ENCODE measurements around the gene EFNB2. TPM values are rescaled to one million over a fixed set of nuclear protein-coding genes. Genes with fewer than 3 reads are reported as not detected.

EFNB2 gene
- total RNA-seq, 1 experiment from 2014 or later = 16.4 TPM

DNA sequence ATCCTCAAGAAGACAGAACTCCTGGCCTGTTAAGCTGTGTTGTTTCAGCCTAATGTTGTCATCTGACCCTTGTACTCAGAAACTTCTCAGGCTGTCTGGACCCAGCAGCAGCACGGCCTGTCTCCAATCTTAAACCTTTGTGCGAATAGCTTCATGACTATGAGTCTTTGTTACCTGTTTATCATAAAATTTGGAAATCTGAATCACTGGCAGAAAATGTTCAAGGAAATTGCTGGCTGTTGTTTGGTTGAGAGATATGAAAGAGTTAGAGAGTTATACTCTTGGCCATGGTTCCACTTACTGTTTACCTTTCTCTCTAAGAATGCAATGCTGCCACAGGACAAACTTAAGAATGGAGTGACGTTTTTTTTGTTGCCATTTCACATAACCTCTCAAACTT is 59.6 kb downstream of the EFNB2 start:
- intact Hi-C loops (cut with micrococcal nuclease) = loop anchor here (5.0 kb wide), 1 partner anchor 1904 kb away; no protein-coding TSS in a partner anchor
- peak; percentile 30 for ATAC-seq
- peak overlapping the region; percentile 38 for H2AFZ ChIP-seq (ENCODE audit: low read length)

DNA sequence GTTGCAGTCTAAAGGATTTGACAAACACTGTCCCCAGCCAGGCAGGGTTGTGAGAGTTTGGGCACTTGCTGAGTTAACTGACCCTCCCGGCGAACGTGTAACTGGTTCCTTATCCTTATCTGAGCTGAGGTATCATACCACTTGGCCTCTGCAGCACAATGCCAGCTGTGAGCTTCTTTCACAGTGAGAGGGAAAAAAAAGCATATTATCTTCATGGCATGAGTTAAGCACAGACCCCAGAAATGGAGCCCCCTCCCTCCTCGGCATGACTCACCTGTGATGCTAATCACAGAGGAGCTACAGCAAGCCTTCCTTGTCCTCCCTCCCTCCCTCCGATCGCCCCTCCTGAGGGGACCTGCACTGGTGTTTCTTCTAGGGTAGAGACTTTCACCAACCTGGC is 60.5 kb downstream of the EFNB2 start:
- no peaks in the 10 kb centered on the region for H3K79me2 ChIP-seq (ENCODE audit: low read length)
- no peak overlapping the region for H3K9ac ChIP-seq (ENCODE audit: low read length)
- H3K36me3 ChIP-seq (ENCODE audit: low read depth, low read length) = no peaks in the 10 kb centered on the region
- H3K9me3 ChIP-seq (ENCODE audit: low read length) = no peaks in the 10 kb centered on the region
- no peak overlapping the region for H3K4me3 ChIP-seq (ENCODE audit: low read length)
- peaks cover 53% of the 10 kb centered on the region for H3K4me1 ChIP-seq (ENCODE audit: insufficient read depth, low read length)
- ChIA-PET POLR2A (ENCODE audit: unreplicated experiment) (interaction anchor here (0.7 kb wide), 1 partner anchor 182 kb away, joined by 4 read pairs; no protein-coding TSS in a partner anchor), CTCF (no interaction called here)
- no peaks in the 10 kb centered on the region for H3K9me2 ChIP-seq (replicated peaks; ENCODE audit: low read length)
- no peak for ATAC-seq
- intact Hi-C loops (cut with micrococcal nuclease) = loop anchor here (5.0 kb wide), 1 partner anchor 1903 kb away; no protein-coding TSS in a partner anchor
- no peak overlapping the region for H3K4me2 ChIP-seq (ENCODE audit: low read length)
- no peak for DNase-seq
- no peak overlapping the region for H3K27ac ChIP-seq (ENCODE audit: low read length)
- H4K20me1 ChIP-seq (ENCODE audit: low read length) = no peaks in the 10 kb centered on the region
- TF ChIP-seq EZH2phosphoT487 (IDR thresholded peaks at IDR 0.05; ENCODE audit: borderline replicate concordance, low read length) (no peak), EZH2 (IDR thresholded peaks at IDR 0.05; ENCODE audit: low read length, unreplicated experiment) (no peak)
- TF ChIP-seq, protein P1, sequence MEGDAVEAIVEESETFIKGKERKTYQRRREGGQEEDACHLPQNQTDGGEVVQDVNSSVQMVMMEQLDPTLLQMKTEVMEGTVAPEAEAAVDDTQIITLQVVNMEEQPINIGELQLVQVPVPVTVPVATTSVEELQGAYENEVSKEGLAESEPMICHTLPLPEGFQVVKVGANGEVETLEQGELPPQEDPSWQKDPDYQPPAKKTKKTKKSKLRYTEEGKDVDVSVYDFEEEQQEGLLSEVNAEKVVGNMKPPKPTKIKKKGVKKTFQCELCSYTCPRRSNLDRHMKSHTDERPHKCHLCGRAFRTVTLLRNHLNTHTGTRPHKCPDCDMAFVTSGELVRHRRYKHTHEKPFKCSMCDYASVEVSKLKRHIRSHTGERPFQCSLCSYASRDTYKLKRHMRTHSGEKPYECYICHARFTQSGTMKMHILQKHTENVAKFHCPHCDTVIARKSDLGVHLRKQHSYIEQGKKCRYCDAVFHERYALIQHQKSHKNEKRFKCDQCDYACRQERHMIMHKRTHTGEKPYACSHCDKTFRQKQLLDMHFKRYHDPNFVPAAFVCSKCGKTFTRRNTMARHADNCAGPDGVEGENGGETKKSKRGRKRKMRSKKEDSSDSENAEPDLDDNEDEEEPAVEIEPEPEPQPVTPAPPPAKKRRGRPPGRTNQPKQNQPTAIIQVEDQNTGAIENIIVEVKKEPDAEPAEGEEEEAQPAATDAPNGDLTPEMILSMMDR (conservative IDR thresholded peaks at IDR 0.05; ENCODE audit: low read depth, low read length) = no peak
- no peaks in the 10 kb centered on the region for H3F3A ChIP-seq (ENCODE audit: low read length, unreplicated experiment)
- H2AFZ ChIP-seq (ENCODE audit: low read length) = no peak overlapping the region
- H3K27me3 ChIP-seq (ENCODE audit: low read length) = no peaks in the 10 kb centered on the region
- no TSS peak for BruUV-seq (replicated peaks)

More for the DNA sequence above, 59.6 kb downstream of the EFNB2 start:
- H3K9me3 ChIP-seq (ENCODE audit: low read length) = no peaks in the 10 kb centered on the region
- POLR2A ChIA-PET (ENCODE audit: unreplicated experiment) = interaction anchor here (0.5 kb wide), 1 partner anchor 332 kb away, joined by 3 read pairs; no protein-coding TSS in a partner anchor
- peak overlapping the region; percentile 66 for H3K4me2 ChIP-seq (ENCODE audit: low read length)
- no peaks in the 10 kb centered on the region for H4K20me1 ChIP-seq (ENCODE audit: low read length)
- TF ChIP-seq EZH2phosphoT487 (IDR thresholded peaks at IDR 0.05; ENCODE audit: borderline replicate concordance, low read length) (no peak), EZH2 (IDR thresholded peaks at IDR 0.05; ENCODE audit: low read length, unreplicated experiment) (no peak)
- TF ChIP-seq, protein P1 (conservative IDR thresholded peaks at IDR 0.05; ENCODE audit: low read depth, low read length) = no peak
- BruUV-seq (replicated peaks) = no TSS peak
- H3F3A ChIP-seq (ENCODE audit: low read length, unreplicated experiment) = no peaks in the 10 kb centered on the region
- H3K27me3 ChIP-seq (ENCODE audit: low read length) = no peaks in the 10 kb centered on the region
- H3K36me3 ChIP-seq (ENCODE audit: low read depth, low read length) = no peaks in the 10 kb centered on the region
- no peak overlapping the region for H3K4me3 ChIP-seq (ENCODE audit: low read length)
- no peaks in the 10 kb centered on the region for H3K9me2 ChIP-seq (replicated peaks; ENCODE audit: low read length)
- H3K9ac ChIP-seq (ENCODE audit: low read length) = 0 out of 2 replicates have a peak overlapping the region, but pooled peaks have one; percentile 27
- peak overlapping the region; percentile 84 for H3K27ac ChIP-seq (ENCODE audit: low read length)
- peaks cover 53% of the 10 kb centered on the region for H3K4me1 ChIP-seq (ENCODE audit: insufficient read depth, low read length)
- CTCF ChIA-PET = no interaction called here
- no peaks in the 10 kb centered on the region for H3K79me2 ChIP-seq (ENCODE audit: low read length)
- peak; percentile 74 for DNase-seq

GRCh38 chr13:106473154-106473553 is 62.3 kb downstream of the EFNB2 start:
- H3F3A ChIP-seq (ENCODE audit: low read length, unreplicated experiment) = no peaks in the 10 kb centered on the region
- POLR2A ChIA-PET (ENCODE audit: unreplicated experiment) = no interaction called here
- BruUV-seq (replicated peaks) = no TSS peak
- H3K9me3 ChIP-seq (ENCODE audit: low read length) = no peaks in the 10 kb centered on the region
- 0 out of 2 replicates have a peak overlapping the region, but pooled peaks have one; percentile 40 for H2AFZ ChIP-seq (ENCODE audit: low read length)
- no peaks in the 10 kb centered on the region for H3K36me3 ChIP-seq (ENCODE audit: low read depth, low read length)
- no peaks in the 10 kb centered on the region for H4K20me1 ChIP-seq (ENCODE audit: low read length)
- intact Hi-C loops (cut with micrococcal nuclease) = no loop called here
- H3K79me2 ChIP-seq (ENCODE audit: low read length) = no peaks in the 10 kb centered on the region
- CTCF ChIA-PET = no interaction called here
- H3K4me1 ChIP-seq (ENCODE audit: insufficient read depth, low read length) = peaks cover 53% of the 10 kb centered on the region
- no peak for TF ChIP-seq EZH2phosphoT487 (IDR thresholded peaks at IDR 0.05; ENCODE audit: borderline replicate concordance, low read length)
- TF ChIP-seq, protein P1 (conservative IDR thresholded peaks at IDR 0.05; ENCODE audit: low read depth, low read length) = no peak
- no peak for TF ChIP-seq EZH2 (IDR thresholded peaks at IDR 0.05; ENCODE audit: low read length, unreplicated experiment)
- H3K4me3 ChIP-seq (ENCODE audit: low read length) = no peak overlapping the region
- no peak for DNase-seq
- H3K4me2 ChIP-seq (ENCODE audit: low read length) = peak overlapping the region; percentile 78
- peak overlapping the region; percentile 86 for H3K27ac ChIP-seq (ENCODE audit: low read length)
- peak overlapping the region; percentile 56 for H3K9ac ChIP-seq (ENCODE audit: low read length)
- no peak for ATAC-seq
- H3K9me2 ChIP-seq (replicated peaks; ENCODE audit: low read length) = no peaks in the 10 kb centered on the region
- no peaks in the 10 kb centered on the region for H3K27me3 ChIP-seq (ENCODE audit: low read length)
